T-cell (primary cell): ENCODE results near the gene FLYWCH1. TPM values are rescaled to one million over a fixed set of nuclear protein-coding genes. Genes with fewer than 3 reads are reported as not detected.

ENCODE experiments used
- ATAC-seq, 4 experiments: fragments of 200-7000 bp in 3 of 4; fragments of 150-1000 bp in 1 of 4; cut with Tn5 transposase; replicated peaks in 1 of 4; 1 replicate in 3 of 4; 2 replicates in 1 of 4; pipeline ENCODE4 v1.10.0; 2021; ENCODE audit warnings: moderate library complexity in 3 of 4, mild to moderate bottlenecking in 2 of 4, moderate number of reproducible peaks in 1 of 4
- CTCF ChIA-PET, 2 donors: fragments of 300-600 bp; sonication (Branson Sonifier 250); formaldehyde crosslinking; loops; one replicate each; lab custom pipeline; 2022; ENCODE audit warnings: antibody characterized with exemption in 2 of 2; lab: Charles Lee
- POLR2A ChIA-PET, 2 donors: fragments of 300-600 bp; sonication (Branson Sonifier 250); formaldehyde crosslinking; loops; one replicate each; lab custom pipeline; 2022; ENCODE audit warnings: antibody characterized with exemption in 2 of 2; lab: Charles Lee
- DNase-seq, 35 experiments: peaks; one replicate each; pipeline versions ENCODE4 v3.0.0 to v3.0.0-alpha.2; 2013 to 2023
- H3K27ac ChIP-seq: one replicate; pipeline ENCODE4 v1.5.1; 2013; ENCODE audit warnings: low read length
- H3K27me3 ChIP-seq, 2 experiments: replicated peaks in 1 of 2; 1 replicate in 1 of 2; 2 replicates in 1 of 2; pipeline versions ENCODE4 v1.6.1 to v1.7.0; 2013; ENCODE audit warnings: low read length in 1 of 2, mixed read lengths in 1 of 2; ENCODE audit not compliant: control insufficient read depth in 2 of 2, insufficient read depth in 2 of 2; ENCODE audit errors: extremely low read depth in 1 of 2
- H3K36me3 ChIP-seq, 2 donors: 1 replicate in 1 of 2; 2 replicates in 1 of 2; pipeline versions ENCODE4 v1.6.1 to v1.7.0; 2013; ENCODE audit warnings: low read length in 1 of 2; ENCODE audit not compliant: control insufficient read depth in 2 of 2, insufficient read depth in 1 of 2; ENCODE audit errors: extremely low read depth in 1 of 2
- H3K4me1 ChIP-seq, 2 experiments: 1 replicate in 1 of 2; 2 replicates in 1 of 2; pipeline versions ENCODE4 v1.6.1 to v1.7.0; 2013; ENCODE audit warnings: low read length in 2 of 2, mixed read lengths in 1 of 2; ENCODE audit not compliant: insufficient read depth in 2 of 2, control insufficient read depth in 1 of 2; ENCODE audit errors: extremely low read depth in 1 of 2
- H3K4me3 ChIP-seq, 2 donors: 1 replicate in 1 of 2; 2 replicates in 1 of 2; pipeline versions ENCODE4 v1.5.1 to v1.7.0; 2013; ENCODE audit warnings: mild to moderate bottlenecking in 2 of 2, low read length in 1 of 2, moderate library complexity in 1 of 2; ENCODE audit not compliant: control insufficient read depth in 1 of 2; ENCODE audit errors: extremely low read depth in 1 of 2
- H3K9me3 ChIP-seq: 2 replicates; pipeline ENCODE4 v1.7.0; 2013
- H3K27ac Mint-ChIP-seq, 2 donors: one replicate each; pipeline ENCODE4 v1.8.0; 2020 to 2021; ENCODE audit warnings: mild to moderate bottlenecking in 2 of 2, mixed read lengths in 2 of 2
- H3K27me3 Mint-ChIP-seq, 2 donors: one replicate each; pipeline ENCODE4 v1.8.0; 2021 to 2022; ENCODE audit warnings: mixed read lengths in 2 of 2
- H3K36me3 Mint-ChIP-seq: one replicate; pipeline ENCODE4 v1.8.0; 2021; ENCODE audit warnings: mixed read lengths
- H3K4me1 Mint-ChIP-seq, 3 donors: one replicate each; pipeline ENCODE4 v1.8.0; 2020 to 2022; ENCODE audit warnings: mixed read lengths in 3 of 3, mild to moderate bottlenecking in 1 of 3
- H3K4me3 Mint-ChIP-seq, 3 donors: one replicate each; pipeline ENCODE4 v1.8.0; 2020 to 2022; ENCODE audit warnings: mild to moderate bottlenecking in 3 of 3, mixed read lengths in 3 of 3, moderate library complexity in 3 of 3
- H3K9me3 Mint-ChIP-seq, 3 donors: one replicate each; pipeline ENCODE4 v1.8.0; 2020 to 2022; ENCODE audit warnings: mixed read lengths in 3 of 3
- WGBS: methylation state at CpG from one replicate; pipeline ENCODE4 v1.1.5; 2013; ENCODE audit warnings: missing lambda C conversion rate; ENCODE audit not compliant: insufficient coverage; 5-methylcytosine and 5-hydroxymethylcytosine counted together
- total RNA-seq, 35 experiments: library from RNA in 6 of 35; stranded (reverse) in 6 of 35; fragments of 120-200 nt in 1 of 35; gene quantifications; one replicate each; pipeline versions ENCODE4 v1.2.1 to v1.2.4 and lab custom pipeline; 2013 to 2026

The FLYWCH1 gene
- total RNA-seq, 5 donors from 2014 or later (not counting 1 experiment from before 2014, with no cell fraction given): 83.0 to 144 (median 106) TPM

GRCh38 chr16:2980227-2981176 lies 68.8 kb downstream of the FLYWCH1 start, which contains the start of gene PKMYT1:
TSS of gene PKMYT1 (minus strand) at chr16:2980446. CDS start at chr16:2979657, 789 bp downstream.
- ChIA-PET CTCF (no interaction called here), POLR2A (interaction anchor here in 1 of 2 donors (0.6 kb wide), 2 partner anchors 12 to 47 kb away, joined by 4 to 6 read pairs; no protein-coding TSS in a partner anchor)
- H3K36me3 Mint-ChIP-seq: no peaks in the 10 kb centered on the region
- no peaks in the 10 kb centered on the region for H3K27me3 Mint-ChIP-seq
- H3K27me3 ChIP-seq: peaks cover 0 to 31% of the 10 kb centered on the region in 2 experiments
- peaks cover 2 to 27% of the 10 kb centered on the region in 2 experiments for H3K4me1 ChIP-seq
- peak within 1 kb of the TSS; percentile 74 to 77 (median 74) for H3K4me3 Mint-ChIP-seq
- ATAC-seq (peak; percentile 91 to 95 (median 94)), DNase-seq (peak; percentile 80 to 97 (median 92))
- H3K27ac ChIP-seq: peak within 1 kb of the TSS; percentile 81
- H3K9me3 Mint-ChIP-seq: no peaks in the 10 kb centered on the region
- peak within 1 kb of the TSS; percentile 88 to 94 for H3K4me3 ChIP-seq
- 7% methylated on average over 84 of the region's 91 CpGs for WGBS
- no peaks in the 10 kb centered on the region for H3K36me3 ChIP-seq
- peak within 1 kb of the TSS; percentile 66 for H3K27ac Mint-ChIP-seq
- peaks cover 10 to 15% (median 15%) of the 10 kb centered on the region in 3 donors for H3K4me1 Mint-ChIP-seq
- no peaks in the 10 kb centered on the region for H3K9me3 ChIP-seq

GRCh38 chr16:2981177-2981898 lies 69.6 kb downstream of the FLYWCH1 start:
- no peak for ATAC-seq
- no peak overlapping the region for H3K27ac ChIP-seq
- POLR2A ChIA-PET: interaction anchor here in 1 of 2 donors (0.6 kb wide), 1 partner anchor 46 kb away, joined by 6 read pairs; no protein-coding TSS in a partner anchor

GRCh38 chr16:2981899-2982250 lies 70.1 kb downstream of the FLYWCH1 start:
- peak overlapping the region; percentile 63 to 77 (median 74) for H3K4me3 Mint-ChIP-seq
- H3K36me3 Mint-ChIP-seq: no peaks in the 10 kb centered on the region
- ChIA-PET POLR2A (no interaction called here), CTCF (no interaction called here)
- H3K27me3 Mint-ChIP-seq: no peaks in the 10 kb centered on the region
- H3K4me1 Mint-ChIP-seq: peaks cover 10 to 15% (median 15%) of the 10 kb centered on the region in 3 donors
- no peak overlapping the region for H3K4me3 ChIP-seq
- whole genome bisulfite sequencing: 90% methylated on average over 2 of the region's 4 CpGs
- H3K27ac Mint-ChIP-seq: peak overlapping the region in 1 of 2 donors; percentile 50
- no peaks in the 10 kb centered on the region for H3K9me3 Mint-ChIP-seq
- peaks cover 0 to 40% of the 10 kb centered on the region in 2 experiments for H3K27me3 ChIP-seq
- no peaks in the 10 kb centered on the region for H3K9me3 ChIP-seq
- H3K27ac ChIP-seq: no peak overlapping the region
- no peak for DNase-seq
- no peak for ATAC-seq
- no peaks in the 10 kb centered on the region for H3K36me3 ChIP-seq
- H3K4me1 ChIP-seq: peaks cover 2 to 27% of the 10 kb centered on the region in 2 experiments

More at GRCh38 chr16:2981177-2981898, 69.6 kb downstream of the FLYWCH1 start:
- H3K27me3 ChIP-seq: peaks cover 0 to 37% of the 10 kb centered on the region in 2 experiments
- peak overlapping the region in 1 of 2 donors; percentile 94 for H3K4me3 ChIP-seq
- Mint-ChIP-seq H3K27me3 (no peaks in the 10 kb centered on the region), H3K4me1 (peaks cover 10 to 15% (median 15%) of the 10 kb centered on the region in 3 donors), H3K9me3 (no peaks in the 10 kb centered on the region), H3K36me3 (no peaks in the 10 kb centered on the region), H3K27ac (peak overlapping the region; percentile 66), H3K4me3 (peak overlapping the region; percentile 74 to 77 (median 74))
- H3K4me1 ChIP-seq: peaks cover 2 to 27% of the 10 kb centered on the region in 2 experiments
- 91% methylated on average over 17 of the region's 33 CpGs for WGBS
- CTCF ChIA-PET: no interaction called here
- no peak for DNase-seq
- no peaks in the 10 kb centered on the region for H3K9me3 ChIP-seq
- no peaks in the 10 kb centered on the region for H3K36me3 ChIP-seq

- H3K27ac ChIP-seq: no peak overlapping the region
- ChIA-PET POLR2A (no interaction called here), CTCF (interaction anchor here in 1 of 2 donors (0.7 kb wide), 1 partner anchor 148 kb away, joined by 10 read pairs; no protein-coding TSS in a partner anchor)
- H3K9me3 ChIP-seq: no peaks in the 10 kb centered on the region
- ATAC-seq: no peak
- H3K27ac Mint-ChIP-seq: no peak overlapping the region
- peaks cover 10 to 15% (median 15%) of the 10 kb centered on the region in 3 donors for H3K4me1 Mint-ChIP-seq
- no peaks in the 10 kb centered on the region for H3K9me3 Mint-ChIP-seq
- no peaks in the 10 kb centered on the region for H3K36me3 ChIP-seq
- 97% methylated on average over 4 of the region's 5 CpGs for WGBS
- peak overlapping the region in 2 of 3 donors; percentile 24 to 74 for H3K4me3 Mint-ChIP-seq
- no peak for DNase-seq
- H3K27me3 Mint-ChIP-seq: no peaks in the 10 kb centered on the region
- H3K4me1 ChIP-seq: peaks cover 2 to 27% of the 10 kb centered on the region in 2 experiments
- H3K36me3 Mint-ChIP-seq: no peaks in the 10 kb centered on the region
- peaks cover 0 to 44% of the 10 kb centered on the region in 2 experiments for H3K27me3 ChIP-seq
- no peak overlapping the region for H3K4me3 ChIP-seq
Observed at GRCh38 chr16:2982402-2982801, 70.7 kb downstream of the FLYWCH1 start.

- Mint-ChIP-seq H3K36me3 (no peaks in the 10 kb centered on the region), H3K9me3 (no peaks in the 10 kb centered on the region), H3K27ac (no peak overlapping the region), H3K27me3 (no peaks in the 10 kb centered on the region), H3K4me1 (peaks cover 10 to 15% (median 15%) of the 10 kb centered on the region in 3 donors), H3K4me3 (peak overlapping the region in 2 of 3 donors; percentile 45)
- Histone ChIP-seq H3K27ac (no peak overlapping the region), H3K4me1 (peaks cover 2 to 27% of the 10 kb centered on the region in 2 experiments), H3K4me3 (no peak overlapping the region), H3K27me3 (peaks cover 0 to 48% of the 10 kb centered on the region in 2 experiments), H3K36me3 (no peaks in the 10 kb centered on the region), H3K9me3 (no peaks in the 10 kb centered on the region)
- peak in 26 of 35 experiments; percentile 30 to 75 (median 48) for DNase-seq
- peak; percentile 34 to 57 (median 46) for ATAC-seq
- POLR2A ChIA-PET: no interaction called here
- WGBS: 1% methylated on average over 36 of the region's 42 CpGs
- CTCF ChIA-PET: no interaction called here
Observed at GRCh38 chr16:2983706-2984136, 72.0 kb downstream of the FLYWCH1 start.

- Mint-ChIP-seq H3K27ac (no peak overlapping the region), H3K4me3 (no peak overlapping the region), H3K27me3 (peaks cover 0 to 1% of the 10 kb centered on the region in 2 donors), H3K36me3 (no peaks in the 10 kb centered on the region), H3K9me3 (no peaks in the 10 kb centered on the region), H3K4me1 (peaks cover 10 to 15% (median 15%) of the 10 kb centered on the region in 3 donors)
- Histone ChIP-seq H3K4me1 (peaks cover 2 to 19% of the 10 kb centered on the region in 2 experiments), H3K27ac (no peak overlapping the region), H3K4me3 (no peak overlapping the region), H3K36me3 (no peaks in the 10 kb centered on the region), H3K27me3 (peaks cover 0 to 53% of the 10 kb centered on the region in 2 experiments), H3K9me3 (no peaks in the 10 kb centered on the region)
- POLR2A ChIA-PET: no interaction called here
- ATAC-seq: no peak
- DNase-seq: no peak
- 90% methylated on average over 9 of the region's 9 CpGs for WGBS
- CTCF ChIA-PET: no interaction called here
Observed at GRCh38 chr16:2985462-2985861, 73.7 kb downstream of the FLYWCH1 start.
